ENCODE data around the gene BICC1.

GRCh38 chr10:58546137-58546536 is 33.5 kb downstream of the BICC1 start:
- TF ChIP-seq EP300 (IDR thresholded peaks at IDR 0.05; ENCODE audit: low read depth) (no peak), POLR2A (IDR thresholded peaks at IDR 0.05) (no peak)
